HepG2 (cell line): ENCODE results near the gene ZNF446. TPM values are rescaled to one million over a fixed set of nuclear protein-coding genes. Genes with fewer than 3 reads are reported as not detected.

Source experiments
- ETV6 ChIP-seq: sonication (generic); formaldehyde crosslinking; conservative IDR thresholded peaks from 2 replicates; pipeline ENCODE4 v1.4.0; 2020; ENCODE audit warnings: missing genetic modification reagents
- HNRNPH1 ChIP-seq: fragments of 200-400 bp; formaldehyde crosslinking; optimal IDR thresholded peaks from 2 replicates; pipeline ENCODE3; 2017; ENCODE audit warnings: mild to moderate bottlenecking, low read depth, low read length
- IKZF4 ChIP-seq: sonication (generic); formaldehyde crosslinking; IDR thresholded peaks from 2 replicates; pipeline ENCODE4 v1.5.1; 2020; ENCODE audit warnings: borderline replicate concordance, mild to moderate bottlenecking, low read depth, missing genetic modification reagents; ENCODE audit errors: not compliant biosample characterization
- RNF2 ChIP-seq: fragments of 450-650 bp; conservative IDR thresholded peaks from 2 replicates; pipeline ENCODE4 v1.6.1; 2016; ENCODE audit warnings: low read depth
- SRSF4 ChIP-seq: fragments of 200-400 bp; formaldehyde crosslinking; IDR thresholded peaks from one replicate; pipeline ENCODE4 v1.6.1; 2018; ENCODE audit warnings: mild to moderate bottlenecking, low read depth, low read length, moderate library complexity; ENCODE audit not compliant: poor library complexity, severe bottlenecking
- ZBTB1 ChIP-seq: sonication (generic); formaldehyde crosslinking; IDR thresholded peaks from 2 replicates; pipeline ENCODE4 v1.4.0; 2020; ENCODE audit warnings: missing genetic modification reagents, borderline replicate concordance
- ZNF121 ChIP-seq: sonication (generic); formaldehyde crosslinking; IDR thresholded peaks from 2 replicates; pipeline ENCODE4 v1.5.0; 2020; ENCODE audit warnings: mild to moderate bottlenecking, missing genetic modification reagents
- ZNF335 ChIP-seq: sonication (generic); formaldehyde crosslinking; IDR thresholded peaks from 2 replicates; pipeline ENCODE4 v1.4.0; 2020; ENCODE audit warnings: missing genetic modification reagents
- ZNF562 ChIP-seq: sonication (generic); formaldehyde crosslinking; IDR thresholded peaks from 2 replicates; pipeline ENCODE4 v1.8.0; 2022; ENCODE audit warnings: missing genetic modification reagents, borderline replicate concordance
- ZNF766 ChIP-seq: sonication (generic); formaldehyde crosslinking; IDR thresholded peaks from 2 replicates; pipeline ENCODE4 v1.5.0; 2020; ENCODE audit warnings: missing genetic modification reagents, borderline replicate concordance
- polyA plus RNA-seq, 8 experiments: library from polyadenylated mRNA; depleted of rRNA in 3 of 8; stranded (reverse) in 7 of 8; unstranded in 1 of 8; fragments of >200 nt; fragmentation: Illumina TruSeq in 4 of 8; extraction: Trizol in 4 of 8; gene quantifications; 2 replicates each; pipeline versions ENCODE4 v1.2.1 to v1.2.3, GENCODE V29; 2011 to 2016; ENCODE audit warnings: low read depth in 4 of 8, missing spikeins in 1 of 8, mixed read lengths in 1 of 8; ENCODE audit not compliant: insufficient read depth in 1 of 8
- total RNA-seq, 5 experiments: library from RNA; depleted of rRNA; stranded (reverse); fragments of >200 nt; fragmentation: Illumina TruSeq; extraction: Trizol; gene quantifications; 2 replicates each; pipeline ENCODE4 v1.2.3, GENCODE V29; 2016; ENCODE audit warnings: low read depth in 1 of 5
- TF ChIP-seq, protein P1 (sequence below): sonication (generic); formaldehyde crosslinking; IDR thresholded peaks from one replicate; pipeline ENCODE4 v1.5.1; 2020; ENCODE audit warnings: mild to moderate bottlenecking, missing genetic modification reagents; ENCODE audit errors: not compliant biosample characterization
- TF ChIP-seq, protein P2 (sequence below): sonication (generic); formaldehyde crosslinking; IDR thresholded peaks from 2 replicates; pipeline ENCODE4 v1.5.1; 2020; ENCODE audit warnings: missing genetic modification reagents, mild to moderate bottlenecking, borderline replicate concordance
- TF ChIP-seq, protein P3 (sequence below): sonication (generic); formaldehyde crosslinking; IDR thresholded peaks from 2 replicates; pipeline ENCODE4 v1.4.0; 2020; ENCODE audit warnings: mild to moderate bottlenecking, missing genetic modification reagents
- TF ChIP-seq, protein P4 (sequence below): sonication (generic); formaldehyde crosslinking; IDR thresholded peaks from 2 replicates; pipeline ENCODE4 v1.4.0; 2020; ENCODE audit warnings: low read depth, mild to moderate bottlenecking, missing genetic modification reagents

The ZNF446 gene
- total and polyA plus RNA-seq, 2 of the 13 experiments (the other 11 are each of a cell fraction or from before 2014, with no cell fraction given) = 3.0 to 3.6 TPM

DNA sequence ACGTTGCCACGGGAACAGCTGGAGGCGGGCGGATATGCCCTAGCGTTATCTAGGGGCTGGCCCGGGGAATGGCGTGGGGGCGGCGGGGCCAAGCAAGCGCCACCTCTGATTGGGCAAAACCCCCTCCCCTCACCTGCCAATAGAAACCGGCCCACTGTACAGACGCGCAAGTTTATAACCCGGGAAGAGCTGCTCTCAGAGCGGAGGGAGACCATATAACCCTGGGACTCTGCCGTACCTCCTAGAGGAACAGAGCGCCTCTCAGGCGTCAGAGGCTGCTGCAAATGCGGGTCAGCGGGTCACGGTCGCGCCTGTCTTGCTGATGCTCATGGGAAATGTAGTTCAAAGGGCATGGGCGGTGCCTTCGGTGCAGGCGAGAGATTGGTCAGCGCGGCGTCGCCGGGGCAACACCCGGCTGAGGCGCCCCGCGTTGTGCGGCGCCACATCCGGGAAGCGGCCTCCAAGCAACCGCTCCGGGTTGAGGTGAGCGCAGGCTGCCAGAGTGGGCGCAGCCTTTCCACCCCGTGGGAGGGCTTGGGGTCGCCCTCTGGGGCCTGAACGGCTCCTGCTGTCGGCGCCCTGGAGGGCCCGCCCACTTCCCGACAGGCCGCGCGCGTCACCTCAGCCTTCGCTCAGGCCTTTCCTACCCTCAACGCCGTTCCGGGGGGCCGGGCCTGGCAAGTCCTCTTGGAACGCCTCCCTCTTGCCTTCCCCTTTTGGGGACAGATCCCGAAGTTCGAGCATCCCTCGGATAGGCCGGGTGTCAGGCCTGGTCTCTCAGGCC lies at the start of gene ZNF446 (continued):
- TF ChIP-seq, protein P1, sequence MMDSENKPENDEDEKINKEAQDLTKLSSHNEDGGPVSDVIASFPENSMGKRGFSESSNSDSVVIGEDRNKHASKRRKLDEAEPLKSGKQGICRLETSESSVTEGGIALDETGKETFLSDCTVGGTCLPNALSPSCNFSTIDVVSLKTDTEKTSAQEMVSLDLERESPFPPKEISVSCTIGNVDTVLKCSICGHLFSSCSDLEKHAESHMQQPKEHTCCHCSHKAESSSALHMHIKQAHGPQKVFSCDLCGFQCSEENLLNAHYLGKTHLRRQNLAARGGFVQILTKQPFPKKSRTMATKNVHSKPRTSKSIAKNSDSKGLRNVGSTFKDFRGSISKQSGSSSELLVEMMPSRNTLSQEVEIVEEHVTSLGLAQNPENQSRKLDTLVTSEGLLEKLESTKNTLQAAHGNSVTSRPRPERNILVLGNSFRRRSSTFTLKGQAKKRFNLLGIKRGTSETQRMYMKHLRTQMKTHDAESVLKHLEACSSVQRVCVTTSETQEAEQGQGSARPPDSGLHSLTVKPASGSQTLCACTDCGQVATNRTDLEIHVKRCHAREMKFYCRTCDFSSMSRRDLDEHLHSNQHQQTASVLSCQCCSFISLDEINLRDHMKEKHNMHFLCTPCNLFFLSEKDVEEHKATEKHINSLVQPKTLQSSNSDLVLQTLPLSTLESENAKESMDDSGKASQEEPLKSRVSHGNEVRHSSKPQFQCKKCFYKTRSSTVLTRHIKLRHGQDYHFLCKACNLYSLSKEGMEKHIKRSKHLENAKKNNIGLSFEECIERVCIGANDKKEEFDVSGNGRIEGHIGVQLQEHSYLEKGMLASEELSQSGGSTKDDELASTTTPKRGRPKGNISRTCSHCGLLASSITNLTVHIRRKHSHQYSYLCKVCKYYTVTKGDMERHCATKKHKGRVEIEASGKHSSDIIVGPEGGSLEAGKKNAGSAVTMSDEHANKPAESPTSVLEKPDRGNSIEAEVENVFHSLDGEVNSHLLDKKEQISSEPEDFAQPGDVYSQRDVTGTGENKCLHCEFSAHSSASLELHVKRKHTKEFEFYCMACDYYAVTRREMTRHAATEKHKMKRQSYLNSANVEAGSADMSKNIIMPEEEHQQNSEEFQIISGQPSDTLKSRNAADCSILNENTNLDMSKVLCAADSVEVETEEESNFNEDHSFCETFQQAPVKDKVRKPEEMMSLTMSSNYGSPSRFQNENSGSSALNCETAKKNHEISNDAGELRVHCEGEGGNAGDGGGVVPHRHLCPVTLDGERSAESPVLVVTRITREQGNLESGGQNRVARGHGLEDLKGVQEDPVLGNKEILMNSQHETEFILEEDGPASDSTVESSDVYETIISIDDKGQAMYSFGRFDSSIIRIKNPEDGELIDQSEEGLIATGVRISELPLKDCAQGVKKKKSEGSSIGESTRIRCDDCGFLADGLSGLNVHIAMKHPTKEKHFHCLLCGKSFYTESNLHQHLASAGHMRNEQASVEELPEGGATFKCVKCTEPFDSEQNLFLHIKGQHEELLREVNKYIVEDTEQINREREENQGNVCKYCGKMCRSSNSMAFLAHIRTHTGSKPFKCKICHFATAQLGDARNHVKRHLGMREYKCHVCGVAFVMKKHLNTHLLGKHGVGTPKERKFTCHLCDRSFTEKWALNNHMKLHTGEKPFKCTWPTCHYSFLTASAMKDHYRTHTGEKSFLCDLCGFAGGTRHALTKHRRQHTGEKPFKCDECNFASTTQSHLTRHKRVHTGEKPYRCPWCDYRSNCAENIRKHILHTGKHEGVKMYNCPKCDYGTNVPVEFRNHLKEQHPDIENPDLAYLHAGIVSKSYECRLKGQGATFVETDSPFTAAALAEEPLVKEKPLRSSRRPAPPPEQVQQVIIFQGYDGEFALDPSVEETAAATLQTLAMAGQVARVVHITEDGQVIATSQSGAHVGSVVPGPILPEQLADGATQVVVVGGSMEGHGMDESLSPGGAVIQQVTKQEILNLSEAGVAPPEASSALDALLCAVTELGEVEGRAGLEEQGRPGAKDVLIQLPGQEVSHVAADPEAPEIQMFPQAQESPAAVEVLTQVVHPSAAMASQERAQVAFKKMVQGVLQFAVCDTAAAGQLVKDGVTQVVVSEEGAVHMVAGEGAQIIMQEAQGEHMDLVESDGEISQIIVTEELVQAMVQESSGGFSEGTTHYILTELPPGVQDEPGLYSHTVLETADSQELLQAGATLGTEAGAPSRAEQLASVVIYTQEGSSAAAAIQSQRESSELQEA (CRISPR knock-in tag) = peak; percentile 81
- TF ChIP-seq ETV6 (CRISPR knock-in tag) (no peak), ZNF766 (CRISPR knock-in tag) (peak; percentile 50; the same call in 1 of the 2 replicates), HNRNPH1 (no peak), ZNF562 (CRISPR knock-in tag) (no peak), ZNF121 (CRISPR knock-in tag) (0 out of 2 replicates have a peak, but pooled peaks have one; percentile 5), ZBTB1 (no peak), RNF2 (no peak), IKZF4 (CRISPR knock-in tag) (peak; percentile 63), SRSF4 (no peak), ZNF335 (peak; percentile 93)
- TF ChIP-seq, protein P2, sequence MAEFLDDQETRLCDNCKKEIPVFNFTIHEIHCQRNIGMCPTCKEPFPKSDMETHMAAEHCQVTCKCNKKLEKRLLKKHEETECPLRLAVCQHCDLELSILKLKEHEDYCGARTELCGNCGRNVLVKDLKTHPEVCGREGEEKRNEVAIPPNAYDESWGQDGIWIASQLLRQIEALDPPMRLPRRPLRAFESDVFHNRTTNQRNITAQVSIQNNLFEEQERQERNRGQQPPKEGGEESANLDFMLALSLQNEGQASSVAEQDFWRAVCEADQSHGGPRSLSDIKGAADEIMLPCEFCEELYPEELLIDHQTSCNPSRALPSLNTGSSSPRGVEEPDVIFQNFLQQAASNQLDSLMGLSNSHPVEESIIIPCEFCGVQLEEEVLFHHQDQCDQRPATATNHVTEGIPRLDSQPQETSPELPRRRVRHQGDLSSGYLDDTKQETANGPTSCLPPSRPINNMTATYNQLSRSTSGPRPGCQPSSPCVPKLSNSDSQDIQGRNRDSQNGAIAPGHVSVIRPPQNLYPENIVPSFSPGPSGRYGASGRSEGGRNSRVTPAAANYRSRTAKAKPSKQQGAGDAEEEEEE (CRISPR knock-in tag) = no peak
- TF ChIP-seq, protein P3, sequence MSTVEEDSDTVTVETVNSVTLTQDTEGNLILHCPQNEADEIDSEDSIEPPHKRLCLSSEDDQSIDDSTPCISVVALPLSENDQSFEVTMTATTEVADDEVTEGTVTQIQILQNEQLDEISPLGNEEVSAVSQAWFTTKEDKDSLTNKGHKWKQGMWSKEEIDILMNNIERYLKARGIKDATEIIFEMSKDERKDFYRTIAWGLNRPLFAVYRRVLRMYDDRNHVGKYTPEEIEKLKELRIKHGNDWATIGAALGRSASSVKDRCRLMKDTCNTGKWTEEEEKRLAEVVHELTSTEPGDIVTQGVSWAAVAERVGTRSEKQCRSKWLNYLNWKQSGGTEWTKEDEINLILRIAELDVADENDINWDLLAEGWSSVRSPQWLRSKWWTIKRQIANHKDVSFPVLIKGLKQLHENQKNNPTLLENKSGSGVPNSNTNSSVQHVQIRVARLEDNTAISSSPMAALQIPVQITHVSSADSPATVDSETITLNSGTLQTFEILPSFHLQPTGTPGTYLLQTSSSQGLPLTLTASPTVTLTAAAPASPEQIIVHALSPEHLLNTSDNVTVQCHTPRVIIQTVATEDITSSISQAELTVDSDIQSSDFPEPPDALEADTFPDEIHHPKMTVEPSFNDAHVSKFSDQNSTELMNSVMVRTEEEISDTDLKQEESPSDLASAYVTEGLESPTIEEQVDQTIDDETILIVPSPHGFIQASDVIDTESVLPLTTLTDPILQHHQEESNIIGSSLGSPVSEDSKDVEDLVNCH = no peak
- TF ChIP-seq, protein P4, sequence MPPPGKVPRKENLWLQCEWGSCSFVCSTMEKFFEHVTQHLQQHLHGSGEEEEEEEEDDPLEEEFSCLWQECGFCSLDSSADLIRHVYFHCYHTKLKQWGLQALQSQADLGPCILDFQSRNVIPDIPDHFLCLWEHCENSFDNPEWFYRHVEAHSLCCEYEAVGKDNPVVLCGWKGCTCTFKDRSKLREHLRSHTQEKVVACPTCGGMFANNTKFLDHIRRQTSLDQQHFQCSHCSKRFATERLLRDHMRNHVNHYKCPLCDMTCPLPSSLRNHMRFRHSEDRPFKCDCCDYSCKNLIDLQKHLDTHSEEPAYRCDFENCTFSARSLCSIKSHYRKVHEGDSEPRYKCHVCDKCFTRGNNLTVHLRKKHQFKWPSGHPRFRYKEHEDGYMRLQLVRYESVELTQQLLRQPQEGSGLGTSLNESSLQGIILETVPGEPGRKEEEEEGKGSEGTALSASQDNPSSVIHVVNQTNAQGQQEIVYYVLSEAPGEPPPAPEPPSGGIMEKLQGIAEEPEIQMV (CRISPR knock-in tag) = no peak
